ENCODE measurements around the gene ARSB. TPM values are rescaled to one million over a fixed set of nuclear protein-coding genes. Genes with fewer than 3 reads are reported as not detected.

The ARSB gene
- total and polyA plus RNA-seq, 2 donors (not counting 1 experiment from before 2014, with no cell fraction given), result 10.1 to 27.7 TPM

- DNase-seq (ENCODE audit: low read depth in 2 of 2), result peak; percentile 56 to 99
- Histone ChIP-seq H3K79me2 (ENCODE audit: control insufficient read depth, insufficient read depth, low read length) (no peaks in the 10 kb centered on the region), H3K4me2 (ENCODE audit: extremely low read depth, insufficient read depth, low read length) (peak overlapping the region; percentile 64), H3K9me3 (ENCODE audit: control insufficient read depth, insufficient read depth, low read depth, low read length) (no peaks in the 10 kb centered on the region), H3K36me3 (ENCODE audit: control insufficient read depth, insufficient read depth, low read length) (no peaks in the 10 kb centered on the region), H3K27me3 (ENCODE audit: control insufficient read depth, insufficient read depth, low read length) (no peaks in the 10 kb centered on the region), H3K9ac (ENCODE audit: insufficient read depth, low read length) (no peak overlapping the region), H4K20me1 (ENCODE audit: control insufficient read depth, extremely low read depth, insufficient read depth, low read length) (no peaks in the 10 kb centered on the region), H3K4me1 (ENCODE audit: control insufficient read depth, extremely low read depth, insufficient read depth, low read length) (peaks cover 11% of the 10 kb centered on the region), H3K27ac (ENCODE audit: insufficient read depth, low read length) (peak overlapping the region; percentile 44), H2AFZ (ENCODE audit: low read length) (no peak overlapping the region), H3K4me3 (replicated peaks in 1 of 4; ENCODE audit: control extremely low read depth in 1 of 4, insufficient read depth in 1 of 4, low read depth in 3 of 4, low read length in 4 of 4) (no peak overlapping the region)
- TF ChIP-seq CTCF (conservative IDR thresholded peaks at IDR 0.05 in 1 of 2, IDR thresholded peaks at IDR 0.05 in 1 of 2; ENCODE audit: low read depth in 1 of 2, low read length in 2 of 2) (no peak), EZH2 (IDR thresholded peaks at IDR 0.05; ENCODE audit: low read length, missing control alignments) (no peak)
Observed at GRCh38 chr5:78806544-78806943, 178.6 kb downstream of the ARSB start.

- DNase-seq (ENCODE audit: low read depth in 2 of 2), result peak in 1 of 2 donors; percentile 50
- H3K27ac ChIP-seq (ENCODE audit: insufficient read depth, low read length), result no peak overlapping the region
- H2AFZ ChIP-seq (ENCODE audit: low read length), result no peak overlapping the region
- H3K9me3 ChIP-seq (ENCODE audit: control insufficient read depth, insufficient read depth, low read depth, low read length), result no peaks in the 10 kb centered on the region
- H3K79me2 ChIP-seq (ENCODE audit: control insufficient read depth, insufficient read depth, low read length), result no peaks in the 10 kb centered on the region
- no peak overlapping the region for H3K4me3 ChIP-seq (replicated peaks in 1 of 4; ENCODE audit: control extremely low read depth in 1 of 4, insufficient read depth in 1 of 4, low read depth in 3 of 4, low read length in 4 of 4)
- H3K36me3 ChIP-seq (ENCODE audit: control insufficient read depth, insufficient read depth, low read length), result no peaks in the 10 kb centered on the region
- H3K4me2 ChIP-seq (ENCODE audit: extremely low read depth, insufficient read depth, low read length), result no peak overlapping the region
- no peak overlapping the region for H3K9ac ChIP-seq (ENCODE audit: insufficient read depth, low read length)
- TF ChIP-seq CTCF (conservative IDR thresholded peaks at IDR 0.05 in 1 of 2, IDR thresholded peaks at IDR 0.05 in 1 of 2; ENCODE audit: low read depth in 1 of 2, low read length in 2 of 2) (no peak), EZH2 (IDR thresholded peaks at IDR 0.05; ENCODE audit: low read length, missing control alignments) (no peak)
- no peaks in the 10 kb centered on the region for H3K27me3 ChIP-seq (ENCODE audit: control insufficient read depth, insufficient read depth, low read length)
- H4K20me1 ChIP-seq (ENCODE audit: control insufficient read depth, extremely low read depth, insufficient read depth, low read length), result no peaks in the 10 kb centered on the region
- H3K4me1 ChIP-seq (ENCODE audit: control insufficient read depth, extremely low read depth, insufficient read depth, low read length), result peaks cover 11% of the 10 kb centered on the region
Observed at GRCh38 chr5:78805474-78806124, 179.5 kb downstream of the ARSB start.

GRCh38 chr5:78804995-78805394 is 180.1 kb downstream of the ARSB start:
- no peak overlapping the region for H3K9ac ChIP-seq (ENCODE audit: insufficient read depth, low read length)
- TF ChIP-seq CTCF (conservative IDR thresholded peaks at IDR 0.05 in 1 of 2, IDR thresholded peaks at IDR 0.05 in 1 of 2; ENCODE audit: low read depth in 1 of 2, low read length in 2 of 2) (no peak), EZH2 (IDR thresholded peaks at IDR 0.05; ENCODE audit: low read length, missing control alignments) (no peak)
- no peak overlapping the region for H3K27ac ChIP-seq (ENCODE audit: insufficient read depth, low read length)
- H3K4me3 ChIP-seq (replicated peaks in 1 of 4; ENCODE audit: control extremely low read depth in 1 of 4, insufficient read depth in 1 of 4, low read depth in 3 of 4, low read length in 4 of 4), result no peak overlapping the region
- no peak overlapping the region for H3K4me2 ChIP-seq (ENCODE audit: extremely low read depth, insufficient read depth, low read length)
- H3K4me1 ChIP-seq (ENCODE audit: control insufficient read depth, extremely low read depth, insufficient read depth, low read length), result peaks cover 11% of the 10 kb centered on the region
- no peaks in the 10 kb centered on the region for H3K36me3 ChIP-seq (ENCODE audit: control insufficient read depth, insufficient read depth, low read length)
- no peaks in the 10 kb centered on the region for H3K27me3 ChIP-seq (ENCODE audit: control insufficient read depth, insufficient read depth, low read length)
- H3K9me3 ChIP-seq (ENCODE audit: control insufficient read depth, insufficient read depth, low read depth, low read length), result no peaks in the 10 kb centered on the region
- H2AFZ ChIP-seq (ENCODE audit: low read length), result no peak overlapping the region
- no peak for DNase-seq (ENCODE audit: low read depth in 2 of 2)
- no peaks in the 10 kb centered on the region for H3K79me2 ChIP-seq (ENCODE audit: control insufficient read depth, insufficient read depth, low read length)
- H4K20me1 ChIP-seq (ENCODE audit: control insufficient read depth, extremely low read depth, insufficient read depth, low read length), result no peaks in the 10 kb centered on the region
